Vagina (tissue), 2 donors: ENCODE results near the gene ELMO1. TPM values are rescaled to one million over a fixed set of nuclear protein-coding genes. Genes with fewer than 3 reads are reported as not detected.

Source experiments
- DNase-seq, 2 donors: peaks; one replicate each; pipeline ENCODE4 v3.0.0-alpha.2; 2017; ENCODE audit errors: extremely low spot score in 2 of 2
- H3K27ac ChIP-seq: fragments of 200-600 bp; sonication (generic); one replicate; pipeline ENCODE4 v1.5.1; 2019
- H3K27me3 ChIP-seq: fragments of 200-600 bp; sonication (generic); one replicate; pipeline ENCODE4 v1.5.1; 2019
- H3K36me3 ChIP-seq, 2 donors: fragments of 200-600 bp; sonication (generic); one replicate each; pipeline ENCODE4 v1.5.1; 2017 to 2019
- H3K4me1 ChIP-seq: fragments of 200-600 bp; sonication (generic); one replicate; pipeline ENCODE4 v1.5.1; 2019
- H3K4me3 ChIP-seq, 2 donors: fragments of 200-600 bp; sonication (generic); 1 replicate in 1 of 2; 2 replicates in 1 of 2; pipeline ENCODE4 v1.5.1; 2016 to 2019
- H3K9me3 ChIP-seq: fragments of 200-600 bp; sonication (generic); one replicate; pipeline ENCODE4 v1.5.1; 2019
- CTCF ChIP-seq, 3 experiments: fragments of 450-650 bp in 2 of 3; fragments of 200-600 bp in 1 of 3; sonication (generic) in 1 of 3; IDR thresholded peaks; one replicate each; pipeline ENCODE4 v1.5.1; 2017 to 2019; ENCODE audit warnings: antibody characterized with exemption in 3 of 3, mild to moderate bottlenecking in 2 of 3, moderate library complexity in 2 of 3
- POLR2A ChIP-seq, 2 donors: fragments of 450-650 bp; IDR thresholded peaks; one replicate each; pipeline ENCODE4 v1.6.1; 2017; ENCODE audit warnings: antibody characterized with exemption in 2 of 2, mild to moderate bottlenecking in 2 of 2, moderate library complexity in 2 of 2
- POLR2AphosphoS5 ChIP-seq, 2 donors: sonication (generic); formaldehyde crosslinking; IDR thresholded peaks; one replicate each; pipeline ENCODE4 v1.9.0; 2017; ENCODE audit warnings: antibody characterized with exemption in 2 of 2, mild to moderate bottlenecking in 2 of 2, low read depth in 1 of 2; ENCODE audit not compliant: insufficient read depth in 1 of 2
- intact Hi-C: fragments of 100-400 bp; cut with DNase I; formaldehyde crosslinking; loops from one replicate; pipeline ENCODE4 v1.15.1; 2023
- total RNA-seq: library from RNA; depleted of rRNA; stranded (reverse); fragments of >200 nt; gene quantifications from one replicate; pipeline ENCODE4 v1.2.3, GENCODE V29; 2016

The ELMO1 gene
- total RNA-seq, 1 donor from 2014 or later, result 74.4 TPM

GRCh38 chr7:36942541-36942940 is 506.1 kb downstream of the ELMO1 start:
- H3K4me1 ChIP-seq, result peaks cover 17% of the 10 kb centered on the region
- intact Hi-C loops, result no loop called here
- peaks cover 5% of the 10 kb centered on the region for H3K9me3 ChIP-seq
- peaks cover 0 to 7% of the 10 kb centered on the region in 2 donors for H3K36me3 ChIP-seq
- no peak overlapping the region for H3K27ac ChIP-seq
- no peak for DNase-seq
- no peaks in the 10 kb centered on the region for H3K27me3 ChIP-seq
- no peak for TF ChIP-seq POLR2A (IDR thresholded peaks at IDR 0.05)
- TF ChIP-seq POLR2AphosphoS5 (IDR thresholded peaks at IDR 0.05; ENCODE audit: insufficient read depth in 1 of 2, low read depth in 1 of 2), result no peak
- TF ChIP-seq CTCF (IDR thresholded peaks at IDR 0.05), result no peak
- no peak overlapping the region for H3K4me3 ChIP-seq

- Histone ChIP-seq H3K27me3 (no peaks in the 10 kb centered on the region), H3K4me3 (no peak overlapping the region), H3K9me3 (peaks cover 10% of the 10 kb centered on the region), H3K4me1 (peaks cover 17% of the 10 kb centered on the region), H3K27ac (no peak overlapping the region), H3K36me3 (peaks cover 0 to 12% of the 10 kb centered on the region in 2 donors)
- no peak for DNase-seq
- intact Hi-C loops, result no loop called here
- TF ChIP-seq POLR2AphosphoS5 (IDR thresholded peaks at IDR 0.05; ENCODE audit: insufficient read depth in 1 of 2, low read depth in 1 of 2), result no peak
- TF ChIP-seq POLR2A (IDR thresholded peaks at IDR 0.05), result no peak
- no peak for TF ChIP-seq CTCF (IDR thresholded peaks at IDR 0.05)
Measured at GRCh38 chr7:36942025-36942424, 506.6 kb downstream of the ELMO1 start.

GRCh38 chr7:36941359-36941758 is 507.3 kb downstream of the ELMO1 start:
- H3K36me3 ChIP-seq, result peaks cover 0 to 12% of the 10 kb centered on the region in 2 donors
- TF ChIP-seq POLR2A (IDR thresholded peaks at IDR 0.05) (no peak), CTCF (IDR thresholded peaks at IDR 0.05) (no peak), POLR2AphosphoS5 (IDR thresholded peaks at IDR 0.05; ENCODE audit: insufficient read depth in 1 of 2, low read depth in 1 of 2) (no peak)
- intact Hi-C loops, result no loop called here

GRCh38 chr7:36939816-36940215 is 508.8 kb downstream of the ELMO1 start:
- Histone ChIP-seq H3K27me3 (no peaks in the 10 kb centered on the region), H3K27ac (no peak overlapping the region), H3K9me3 (peaks cover 10% of the 10 kb centered on the region), H3K36me3 (peaks cover 0 to 12% of the 10 kb centered on the region in 2 donors), H3K4me3 (no peak overlapping the region), H3K4me1 (peaks cover 15% of the 10 kb centered on the region)
- no peak for DNase-seq
- no peak for TF ChIP-seq CTCF (IDR thresholded peaks at IDR 0.05)
- no peak for TF ChIP-seq POLR2AphosphoS5 (IDR thresholded peaks at IDR 0.05; ENCODE audit: insufficient read depth in 1 of 2, low read depth in 1 of 2)
- no peak for TF ChIP-seq POLR2A (IDR thresholded peaks at IDR 0.05)
- intact Hi-C loops, result no loop called here

More at GRCh38 chr7:36941359-36941758, 507.3 kb downstream of the ELMO1 start:
- no peak for DNase-seq
- H3K4me1 ChIP-seq, result peaks cover 17% of the 10 kb centered on the region
- no peak overlapping the region for H3K4me3 ChIP-seq
- H3K27ac ChIP-seq, result no peak overlapping the region
- peaks cover 10% of the 10 kb centered on the region for H3K9me3 ChIP-seq
- H3K27me3 ChIP-seq, result no peaks in the 10 kb centered on the region

- Histone ChIP-seq H3K4me3 (no peak overlapping the region), H3K9me3 (peaks cover 10% of the 10 kb centered on the region), H3K27me3 (no peaks in the 10 kb centered on the region), H3K36me3 (peaks cover 0 to 12% of the 10 kb centered on the region in 2 donors), H3K27ac (no peak overlapping the region), H3K4me1 (no peaks in the 10 kb centered on the region)
- intact Hi-C loops, result no loop called here
- DNase-seq, result no peak
- no peak for TF ChIP-seq CTCF (IDR thresholded peaks at IDR 0.05)
- TF ChIP-seq POLR2AphosphoS5 (IDR thresholded peaks at IDR 0.05; ENCODE audit: insufficient read depth in 1 of 2, low read depth in 1 of 2), result no peak
- no peak for TF ChIP-seq POLR2A (IDR thresholded peaks at IDR 0.05)
Measured at GRCh38 chr7:36937754-36938563, 510.7 kb downstream of the ELMO1 start.
